Lung (tissue), 12 donors: ENCODE measurements around the gene UNC93B1. TPM values are rescaled to one million over a fixed set of nuclear protein-coding genes. Genes with fewer than 3 reads are reported as not detected.

Experiments
- ATAC-seq: fragments of 200-7000 bp; cut with Tn5 transposase; one replicate; pipeline ENCODE4 v1.9.1; 2020; ENCODE audit warnings: moderate number of reproducible peaks; ENCODE audit not compliant: insufficient read depth, low FRiP score
- DNase-seq, 3 donors: peaks; one replicate each; pipeline ENCODE4 v3.0.0-alpha.2; 2013 to 2017
- H3K27ac ChIP-seq, 2 donors: one replicate each; pipeline ENCODE4 v1.5.1; 2013; ENCODE audit warnings: mild to moderate bottlenecking in 2 of 2, moderate library complexity in 2 of 2, control low read depth in 1 of 2, inconsistent platforms in 1 of 2, low read depth in 1 of 2, low read length in 1 of 2
- H3K27me3 ChIP-seq, 3 donors: one replicate each; pipeline ENCODE4 v1.5.1; 2013; ENCODE audit warnings: low read length in 2 of 3; ENCODE audit not compliant: control insufficient read depth in 3 of 3, insufficient read depth in 3 of 3
- H3K36me3 ChIP-seq, 4 donors: one replicate each; pipeline ENCODE4 v1.5.1; 2013; ENCODE audit warnings: low read length in 4 of 4, mild to moderate bottlenecking in 1 of 4, moderate library complexity in 1 of 4; ENCODE audit not compliant: control insufficient read depth in 4 of 4, insufficient read depth in 4 of 4
- H3K4me1 ChIP-seq, 5 donors: one replicate each; pipeline ENCODE4 v1.5.1; 2013; ENCODE audit warnings: low read length in 5 of 5, mild to moderate bottlenecking in 2 of 5, moderate library complexity in 1 of 5; ENCODE audit not compliant: control insufficient read depth in 5 of 5, insufficient read depth in 5 of 5
- H3K4me3 ChIP-seq: one replicate; pipeline ENCODE4 v1.5.1; 2013; ENCODE audit warnings: mild to moderate bottlenecking, control low read depth, moderate library complexity
- H3K9ac ChIP-seq, 2 donors: one replicate each; pipeline ENCODE4 v1.5.1; 2013; ENCODE audit warnings: low read length in 2 of 2, control low read depth in 1 of 2; ENCODE audit not compliant: insufficient read depth in 1 of 2
- H3K9me3 ChIP-seq, 4 donors: one replicate each; pipeline ENCODE4 v1.5.1; 2013; ENCODE audit warnings: low read length in 3 of 4, mild to moderate bottlenecking in 1 of 4, moderate library complexity in 1 of 4; ENCODE audit not compliant: control insufficient read depth in 4 of 4, insufficient read depth in 3 of 4
- CTCF ChIP-seq: IDR thresholded peaks from 2 replicates; pipeline ENCODE4 v1.5.1; 2012; ENCODE audit warnings: mild to moderate bottlenecking; ENCODE audit errors: control extremely low read depth, extremely low read depth
- WGBS, 2 donors: extraction: QIAGEN DNeasy Blood & Tissue Kit; methylation state at CpG; one replicate each; pipeline ENCODE4 v1.1.7; 2013; 5-methylcytosine and 5-hydroxymethylcytosine counted together
- polyA plus RNA-seq, 2 donors: library from polyadenylated mRNA; stranded (reverse); fragments of 200-250 nt; gene quantifications; one replicate each; pipeline ENCODE4 v1.2.1, GENCODE V29; 2013
- total RNA-seq, 2 donors: library from RNA; depleted of rRNA in 1 of 2; stranded (reverse); fragments of >200 nt in 1 of 2; gene quantifications; one replicate each; pipeline ENCODE4 v1.2.1, GENCODE V29; 2014 to 2021
- donor health status: control.
- donor health status: control.
- donor health status: Bipolar disorder and iron deficiency.
- donor health status: healthy.
- donor health status: DM: yes; HTN: yes; CAD: no.

The UNC93B1 gene
- total and polyA plus RNA-seq, 4 donors = 44.3 to 124 (median 87.8) TPM

GRCh38 chr11:68038226-68038717 lies 34.4 kb upstream of the UNC93B1 start:
- TF ChIP-seq CTCF = no peak
- DNase-seq = no peak
- WGBS, 2 donors = 34 to 57% methylated on average over 13 of the region's 13 CpGs

GRCh38 chr11:68037411-68038225 lies 33.7 kb upstream of the UNC93B1 start:
- no peaks in the 10 kb centered on the region for H3K9me3 ChIP-seq
- no peaks in the 10 kb centered on the region for H3K27me3 ChIP-seq
- no peak for TF ChIP-seq CTCF
- 76 to 78% methylated on average over 20 of the region's 20 CpGs for WGBS, 2 donors
- H3K4me3 ChIP-seq = no peak overlapping the region
- peak overlapping the region in 1 of 2 donors; percentile 40 for H3K9ac ChIP-seq
- ATAC-seq = no peak
- peak overlapping the region; percentile 61 to 95 for H3K27ac ChIP-seq
- peaks cover 0 to 29% (median 18%) of the 10 kb centered on the region in 5 donors for H3K4me1 ChIP-seq
- DNase-seq = peak in 1 of 3 donors; percentile 24
- peaks cover 0 to 24% (median 6%) of the 10 kb centered on the region in 4 donors for H3K36me3 ChIP-seq

More at GRCh38 chr11:68038226-68038717, 34.4 kb upstream of the UNC93B1 start:
- Histone ChIP-seq H3K9ac (peak overlapping the region; percentile 21 to 40), H3K27me3 (no peaks in the 10 kb centered on the region), H3K4me3 (peak overlapping the region; percentile 22), H3K36me3 (peaks cover 0 to 25% (median 6%) of the 10 kb centered on the region in 4 donors), H3K4me1 (peaks cover 0 to 29% (median 18%) of the 10 kb centered on the region in 5 donors), H3K27ac (peak overlapping the region; percentile 61 to 95), H3K9me3 (no peaks in the 10 kb centered on the region)
- ATAC-seq = no peak

GRCh38 chr11:68036717-68037239 lies 32.9 kb upstream of the UNC93B1 start:
- Histone ChIP-seq H3K9ac (no peak overlapping the region), H3K36me3 (peaks cover 0 to 21% (median 6%) of the 10 kb centered on the region in 4 donors), H3K4me1 (peaks cover 2 to 33% (median 19%) of the 10 kb centered on the region in 5 donors), H3K9me3 (no peaks in the 10 kb centered on the region), H3K27ac (peak overlapping the region; percentile 61 to 95), H3K4me3 (no peak overlapping the region), H3K27me3 (no peaks in the 10 kb centered on the region)
- TF ChIP-seq CTCF = no peak
- ATAC-seq (no peak), DNase-seq (peak in 1 of 3 donors; percentile 38)
- 18 to 28% methylated on average over 14 of the region's 14 CpGs for WGBS, 2 donors
